NOMO-1 (cell line): Measurements from ENCODE around the gene IL10RA.

ENCODE experiments used
- DNase-seq, 2 experiments: peaks; one replicate each; lab custom pipeline; 2025; ENCODE audit not compliant: unreplicated experiment in 2 of 2; lab: John Stamatoyannopoulos, UW

IL10RA gene

DNA sequence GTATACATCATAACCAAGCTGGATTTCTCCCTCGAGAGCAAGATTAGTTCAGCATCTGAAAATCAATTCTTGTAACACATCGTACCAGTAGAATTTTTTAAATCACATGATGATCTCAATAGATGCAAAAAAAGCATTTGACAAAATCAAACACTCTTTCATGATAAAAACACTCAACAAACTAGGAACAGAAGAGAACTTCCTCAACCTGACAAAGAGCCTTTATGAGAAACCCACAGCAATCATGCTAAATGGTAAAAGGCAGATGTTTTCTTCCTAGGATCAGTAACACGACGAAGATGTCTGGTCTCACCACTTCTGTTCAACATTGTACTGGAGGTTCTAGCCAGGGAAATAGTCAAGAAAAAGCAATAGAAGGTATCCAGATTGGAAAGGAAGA, 56.6 kb downstream of the IL10RA start:
- DNase-seq = no peak

DNA sequence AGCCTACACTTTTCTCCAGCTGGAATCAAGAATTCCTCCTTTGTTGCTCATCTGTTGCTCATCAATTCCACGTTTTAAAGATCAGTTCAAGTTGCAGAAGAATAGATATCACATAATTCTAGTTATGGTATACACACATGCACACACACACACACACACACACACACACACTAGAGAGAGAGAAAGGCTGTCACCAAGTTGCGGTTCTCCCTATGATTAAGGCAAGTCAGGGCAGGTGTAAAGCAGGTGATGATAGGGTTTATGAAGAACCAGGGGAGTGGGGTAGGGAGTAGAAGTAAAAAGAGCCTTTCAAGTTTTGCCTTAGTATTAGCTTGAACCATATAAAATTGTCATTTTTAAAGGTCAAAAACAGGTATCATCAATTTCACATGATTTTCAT, 59.0 kb downstream of the IL10RA start:
- DNase-seq = no peak

DNA sequence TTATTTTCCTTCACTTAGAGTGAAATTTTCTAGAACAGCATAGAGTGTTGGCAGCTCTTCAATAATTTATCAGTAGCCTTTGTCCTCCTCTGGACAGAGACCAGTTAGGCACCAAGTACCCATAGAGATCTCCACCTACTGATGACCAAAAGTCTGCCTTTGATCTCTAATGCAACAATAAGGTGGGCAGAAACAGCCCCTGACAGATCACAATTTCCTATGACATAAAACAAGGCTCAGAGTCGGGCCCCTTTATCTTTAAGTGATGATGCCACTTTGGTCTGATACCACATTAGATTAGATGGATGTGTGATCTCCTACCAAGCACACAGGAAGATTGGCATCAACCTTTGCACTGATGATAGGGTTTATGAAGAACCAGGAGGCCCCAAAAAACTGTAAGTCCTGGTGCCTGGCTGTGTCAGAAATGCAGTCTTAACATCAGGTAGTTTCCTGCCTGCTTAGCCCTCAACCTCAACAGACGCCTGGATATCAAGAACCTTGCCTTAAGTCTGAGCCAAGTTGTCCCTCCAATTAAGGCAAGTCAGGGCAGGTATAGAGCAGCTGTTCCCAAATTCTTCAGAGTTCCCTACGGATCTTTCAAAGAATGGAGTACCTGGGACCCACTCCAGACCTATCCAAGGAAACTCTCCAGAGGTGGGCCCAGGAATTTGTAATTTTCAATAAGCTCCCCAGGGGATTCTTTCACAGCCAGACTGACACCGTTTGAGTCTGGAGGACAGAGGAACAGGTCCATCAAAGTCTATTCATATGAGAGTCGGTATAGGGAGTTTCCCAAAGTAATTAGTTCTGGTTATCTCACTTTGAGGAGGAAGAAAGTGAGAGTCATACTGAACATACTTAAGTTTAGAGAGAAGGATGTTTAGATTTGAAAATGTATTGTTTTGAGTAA, 60.1 kb downstream of the IL10RA start:
- no peak for DNase-seq

DNA sequence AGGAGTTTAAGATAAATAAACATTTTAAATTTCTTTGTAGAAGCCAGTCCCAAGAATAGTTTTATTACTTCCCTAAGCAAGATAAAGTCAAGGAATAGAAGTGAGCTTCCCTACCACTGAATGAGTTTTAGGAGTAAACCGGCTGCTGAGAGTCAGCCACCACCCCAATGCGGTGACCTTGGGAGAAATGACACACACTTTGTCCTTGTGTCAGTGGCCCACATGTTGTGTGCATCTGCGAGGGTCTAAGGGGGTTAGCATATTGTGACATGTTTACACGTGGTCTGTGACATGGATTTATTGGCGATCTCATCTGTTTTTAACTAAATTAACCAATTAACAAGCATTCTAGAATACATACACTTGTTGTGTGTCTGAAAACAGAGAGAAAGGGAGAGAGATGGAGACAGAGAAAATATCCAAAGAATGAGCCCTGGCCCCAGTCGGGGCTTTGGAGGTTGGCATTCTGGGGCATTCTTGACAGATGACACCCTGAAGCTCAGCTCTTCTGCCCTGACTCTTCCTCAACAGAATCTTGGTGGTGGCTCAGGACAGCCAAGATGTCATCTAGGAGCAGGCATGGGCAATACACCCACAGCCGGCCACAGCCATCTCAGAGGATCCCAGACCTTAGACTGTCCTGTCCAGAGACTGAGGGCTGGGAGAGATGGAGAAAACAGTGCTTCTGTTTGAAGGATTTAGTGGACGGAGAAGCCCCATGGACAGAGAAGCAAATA, 60.9 kb downstream of the IL10RA start:
- no peak for DNase-seq

DNA sequence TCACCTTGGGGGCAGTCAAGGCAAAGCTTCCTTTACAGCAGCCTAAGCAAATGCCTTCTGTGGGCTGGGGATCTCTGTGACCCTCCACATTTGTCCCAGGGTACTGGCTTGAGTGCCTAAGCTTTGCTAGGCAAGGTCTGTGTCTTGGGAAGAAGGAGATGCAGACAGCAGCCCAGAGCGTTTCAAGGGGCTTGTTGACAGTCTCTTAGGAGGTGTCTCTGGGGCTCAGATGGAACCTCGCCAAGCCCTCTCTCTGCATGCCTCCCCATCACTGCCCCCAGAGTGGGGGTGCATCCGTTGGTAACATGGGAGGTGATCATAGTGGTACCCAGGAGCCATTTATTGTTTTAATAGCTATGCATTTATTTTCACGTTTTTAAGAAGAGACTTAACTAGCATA, 61.6 kb downstream of the IL10RA start:
- DNase-seq = no peak

DNA sequence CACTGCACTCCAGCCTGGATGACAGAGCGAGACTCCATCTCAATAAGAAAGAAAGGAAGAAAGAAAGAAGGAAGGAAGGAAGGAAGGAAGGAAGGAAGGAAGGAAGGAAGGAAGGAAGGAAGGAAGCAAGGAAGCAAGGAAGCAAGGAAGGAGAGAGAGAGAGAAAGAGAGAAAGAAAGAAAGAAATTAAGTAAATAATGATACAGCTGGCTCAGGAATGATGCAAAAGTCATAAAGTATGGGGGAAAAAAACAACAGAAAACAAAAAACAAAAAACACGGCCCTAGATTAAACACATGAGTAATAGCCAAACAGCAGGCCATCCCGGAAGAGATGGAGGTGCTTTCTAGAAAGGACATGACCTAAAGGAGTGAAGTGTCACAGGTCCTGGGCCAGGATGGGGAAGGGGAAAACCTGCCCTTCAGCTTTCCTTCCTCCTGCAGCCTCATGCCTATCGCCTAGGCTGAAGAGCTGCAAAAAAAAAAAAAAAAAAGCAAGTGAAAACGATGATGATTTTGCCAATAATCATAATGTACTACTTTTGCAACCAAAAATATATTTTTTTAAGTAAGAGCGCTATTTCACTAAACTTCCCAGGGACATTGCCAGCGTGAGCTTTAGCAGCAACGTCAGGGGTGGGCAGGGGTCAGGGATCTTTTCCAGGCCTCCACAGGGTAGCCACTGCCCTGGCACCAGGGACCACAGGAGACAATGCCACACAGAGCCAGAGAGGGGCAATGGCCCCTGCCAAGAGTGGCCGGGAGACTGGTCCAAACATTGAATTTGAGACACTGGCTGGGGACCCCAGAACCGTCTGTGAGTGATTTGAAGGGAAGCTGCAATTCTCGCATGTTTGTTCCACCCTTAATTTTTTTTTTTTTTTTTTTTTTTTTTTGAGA, 62.5 kb downstream of the IL10RA start:
- DNase-seq = no peak

DNA sequence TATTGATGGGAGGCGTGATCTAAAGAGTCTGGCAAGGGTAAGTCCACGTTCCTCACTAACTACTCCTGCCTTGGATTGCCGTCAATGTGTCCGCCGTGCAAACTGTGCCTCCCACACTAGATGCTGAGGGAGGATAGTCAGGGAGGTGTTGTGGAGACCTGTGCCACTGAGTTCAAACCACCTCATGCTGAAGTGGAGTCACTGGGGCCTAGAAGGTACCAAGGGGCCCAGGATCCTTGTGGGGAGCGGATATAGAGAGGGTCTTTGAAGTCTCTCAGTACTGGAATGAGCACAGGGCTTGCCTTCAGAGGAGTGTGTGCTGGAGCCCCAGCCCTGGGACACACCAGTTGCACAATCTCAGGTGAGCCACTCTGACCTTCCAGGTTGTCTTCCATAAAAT, 63.6 kb downstream of the IL10RA start:
- no peak for DNase-seq

DNA sequence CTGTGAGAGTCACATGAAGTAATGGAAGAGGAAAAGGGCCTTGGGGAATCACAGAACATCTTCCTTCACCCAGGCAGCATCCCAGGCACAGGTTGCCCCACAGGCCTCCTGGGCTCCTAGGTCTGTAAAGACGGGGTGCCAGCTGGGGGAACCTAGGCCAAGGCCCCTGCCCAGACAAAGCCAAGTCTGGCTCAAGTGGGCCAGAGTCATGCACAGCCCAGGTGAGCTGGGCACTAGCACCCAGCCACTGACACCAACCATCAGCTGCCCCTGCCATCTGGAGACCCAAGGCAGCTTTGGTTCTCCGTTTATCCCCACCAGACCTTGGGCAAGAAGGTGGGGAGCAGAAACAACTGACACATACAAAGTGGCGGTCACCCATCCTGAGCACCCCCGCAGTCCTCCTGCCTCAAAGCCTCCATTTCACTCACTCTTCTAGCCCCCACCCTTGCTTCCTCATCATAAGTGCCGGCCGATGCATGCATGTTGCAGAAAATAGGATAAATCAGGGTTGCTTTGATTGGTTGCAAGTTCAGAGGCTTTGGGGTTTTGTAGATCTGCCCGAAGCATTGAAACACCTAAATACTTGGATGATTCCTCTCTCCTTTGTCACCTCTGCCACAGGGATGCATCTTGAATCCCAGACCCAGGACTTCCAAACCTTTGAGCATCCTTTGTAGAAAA, 64.2 kb downstream of the IL10RA start:
- DNase-seq = no peak
